Effector CD8-positive, alpha-beta T cell (primary cell): ENCODE measurements around the gene FKBP7.
"Not testable (repeated sequence)": the region's sequence is repeated elsewhere in the genome, so short reads cannot be mapped to it uniquely, and the experiment has no call there.

Experiments
- DNase-seq: peaks from one replicate; lab custom pipeline; 2025; lab: John Stamatoyannopoulos, UW

The FKBP7 gene

DNA sequence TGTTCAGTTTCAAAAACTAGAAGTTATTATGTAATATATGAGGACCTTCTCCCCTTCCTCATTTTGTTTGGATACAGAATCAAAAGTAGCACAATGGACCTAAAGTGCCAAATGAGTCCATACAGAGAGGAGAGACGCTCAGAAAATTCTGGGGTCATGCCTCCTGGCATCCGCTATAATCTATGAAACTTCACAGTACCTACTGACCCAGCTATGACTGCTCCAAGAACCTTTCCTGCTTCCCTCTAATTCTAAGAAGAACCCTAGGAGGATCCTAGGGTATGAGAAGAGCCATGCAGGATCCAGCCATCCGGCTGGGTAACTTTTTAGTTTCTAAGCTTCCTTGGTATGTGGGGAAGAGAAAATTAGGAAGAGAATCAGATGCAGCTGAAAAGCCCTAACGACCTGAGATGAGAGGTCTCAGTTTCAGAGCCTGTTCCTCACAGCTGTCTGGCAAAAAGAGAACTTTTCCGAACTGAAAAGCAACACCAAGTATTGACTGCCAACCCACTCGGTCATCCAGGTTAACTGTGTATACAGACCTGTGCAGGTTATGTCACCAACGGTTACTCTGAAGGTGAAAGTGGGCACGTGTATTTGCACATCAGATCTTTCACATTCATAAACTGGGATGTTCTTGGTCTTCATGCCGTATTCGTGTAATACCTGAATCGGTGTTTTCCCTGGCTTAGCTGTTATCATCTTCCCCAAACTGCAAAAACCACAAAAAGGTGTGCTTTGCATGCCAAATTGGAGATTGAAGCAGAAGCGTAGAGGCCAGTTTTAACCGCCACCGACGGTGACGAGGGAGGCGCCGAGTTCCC is 28.5 kb downstream of the FKBP7 start:
- no peak for DNase-seq

DNA sequence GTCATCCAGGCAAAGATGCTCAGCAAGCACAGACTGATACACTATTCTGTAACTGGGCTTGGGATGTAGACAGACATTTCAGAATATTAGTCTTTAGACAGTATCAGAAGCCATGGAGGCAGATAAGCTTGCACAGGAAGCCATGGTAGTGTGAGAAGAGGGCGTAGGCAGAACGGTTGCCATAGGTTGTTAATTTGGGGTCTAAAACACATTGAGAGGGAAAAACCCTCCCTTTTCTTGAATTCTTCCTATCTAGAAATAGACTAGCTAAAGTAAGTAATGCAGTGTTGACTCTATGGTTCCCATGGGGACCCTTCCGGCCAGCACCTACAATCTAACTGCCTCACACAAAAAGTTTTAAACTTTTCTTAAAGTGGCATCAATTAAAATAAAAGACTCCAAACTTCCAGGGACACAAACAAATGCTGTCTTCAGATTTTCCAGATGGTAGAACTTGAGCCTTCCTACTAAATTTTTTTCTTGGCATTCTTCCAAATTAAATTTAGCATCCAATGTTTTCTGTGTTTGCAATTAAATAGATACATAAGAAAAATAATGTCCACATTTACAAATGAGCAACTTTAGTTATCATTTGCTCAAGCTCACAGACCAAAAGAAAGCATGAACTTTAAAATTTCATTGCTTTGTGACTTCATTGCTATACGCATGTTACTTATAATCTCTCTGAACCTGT is 29.3 kb downstream of the FKBP7 start:
- no peak for DNase-seq

DNA sequence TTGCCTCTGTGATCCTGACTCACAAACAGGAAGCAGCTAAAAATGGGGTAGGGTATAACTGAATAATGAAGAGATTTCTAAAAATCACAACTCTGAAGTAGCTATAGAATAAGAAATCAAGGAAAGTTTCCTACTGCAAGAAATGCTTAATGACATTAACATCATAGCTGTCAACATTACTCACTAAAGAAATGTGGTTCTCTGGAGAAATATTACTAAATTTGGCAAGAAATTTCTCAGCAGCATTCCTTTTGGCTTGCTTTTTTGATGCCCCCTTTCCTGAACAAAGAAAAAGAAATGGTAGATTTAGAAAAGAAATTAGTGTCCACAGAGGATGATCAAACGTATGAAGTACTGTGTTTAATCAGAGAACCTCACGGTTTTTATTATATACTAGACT is 37.0 kb downstream of the FKBP7 start:
- DNase-seq, result no peak

DNA sequence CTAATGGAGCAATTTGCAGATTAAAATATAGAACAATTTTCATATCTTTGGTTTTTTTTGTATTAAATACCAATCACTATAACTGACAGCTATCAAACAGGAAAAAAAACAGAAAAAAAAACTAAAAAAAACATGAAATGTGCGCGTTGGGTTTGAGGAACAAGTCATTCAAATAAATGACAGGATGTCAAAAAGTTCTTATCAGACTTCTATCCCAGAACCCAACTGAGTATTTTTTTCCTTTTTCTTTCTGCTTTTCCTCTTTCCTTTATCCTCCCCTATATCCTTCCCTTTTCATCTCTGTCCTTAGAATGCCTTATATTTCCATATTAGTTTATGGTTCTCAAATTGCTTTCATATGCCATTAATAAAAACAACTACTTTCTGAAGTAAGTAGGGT is 41.7 kb downstream of the FKBP7 start:
- DNase-seq, result no peak

DNA sequence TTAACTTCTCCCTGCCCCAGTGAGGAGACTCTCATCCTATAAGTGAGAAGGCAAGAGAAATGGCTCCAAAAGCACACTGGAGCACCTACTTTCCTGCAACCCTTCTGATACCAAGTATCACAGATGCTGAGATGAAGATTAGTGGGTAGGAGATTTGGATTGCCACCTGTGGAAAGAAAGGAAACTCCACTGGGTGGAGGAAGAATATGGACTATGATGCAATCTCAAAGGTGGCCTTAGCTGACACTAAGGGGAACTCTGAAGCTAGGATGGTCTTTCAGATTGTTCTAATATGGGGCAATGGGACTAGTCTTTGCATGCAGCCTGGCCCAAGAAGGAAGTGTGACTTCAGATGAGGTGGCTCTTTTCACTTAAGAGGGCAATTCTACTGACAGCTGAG is 49.1 kb downstream of the FKBP7 start:
- DNase-seq, result no peak

DNA sequence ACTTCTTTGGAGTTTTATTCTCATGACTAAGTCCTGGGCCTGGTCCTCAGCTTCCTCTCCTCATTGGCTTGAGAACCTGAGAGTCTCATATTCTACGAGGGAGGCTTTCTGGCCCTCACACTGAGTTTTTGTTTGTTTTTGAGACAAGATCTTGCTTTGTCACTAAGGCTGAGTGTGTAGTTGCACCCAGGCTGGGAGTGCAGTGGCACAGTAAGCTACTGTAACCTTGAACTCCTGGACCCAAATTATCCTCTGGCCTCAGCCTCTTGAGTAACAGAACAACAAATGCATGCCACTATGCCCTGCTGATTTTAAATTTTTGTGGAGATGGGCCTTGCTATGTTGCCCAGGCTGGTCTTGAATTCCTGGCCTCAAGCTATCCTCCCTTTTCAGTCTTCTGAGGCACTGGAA is 50.0 kb downstream of the FKBP7 start:
- DNase-seq, result no peak

DNA sequence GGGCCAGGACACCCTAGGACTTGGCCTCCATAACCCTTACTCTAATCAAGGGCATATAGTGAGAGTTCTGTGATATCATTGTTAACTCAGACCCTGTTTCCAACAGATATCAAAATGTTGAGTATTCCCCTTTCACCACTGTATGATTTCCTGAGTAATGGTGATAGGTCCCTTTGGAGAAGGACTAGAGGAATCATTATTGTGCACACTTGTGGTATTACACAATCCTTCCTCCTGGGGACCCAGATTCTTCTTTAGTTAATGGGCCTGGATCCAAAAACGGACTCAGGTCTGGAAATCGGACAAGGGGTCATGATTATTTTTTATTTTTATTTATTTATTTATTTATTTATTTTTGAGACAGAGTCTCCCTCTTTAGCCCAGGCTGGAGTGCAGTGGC is 50.9 kb downstream of the FKBP7 start:
- no peak for DNase-seq

DNA sequence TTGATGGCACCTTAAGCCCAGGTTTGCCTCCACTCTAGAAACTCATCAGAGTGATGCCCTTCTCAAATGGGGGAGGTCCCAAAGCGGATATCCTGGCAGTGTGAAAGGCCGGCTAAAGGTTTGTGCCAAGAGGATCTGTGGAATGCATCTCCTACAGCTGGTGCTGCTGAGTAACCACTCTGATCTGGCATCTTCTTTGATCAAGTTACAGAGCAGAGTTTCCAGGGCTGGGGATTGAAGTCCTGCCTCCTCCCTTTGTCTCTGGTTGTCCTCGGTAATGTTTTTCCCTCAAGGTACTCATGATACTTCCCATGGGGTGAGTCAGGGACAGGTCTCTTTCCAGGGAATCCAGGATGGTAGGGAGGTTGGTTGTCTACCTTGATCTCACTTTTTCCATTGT is 52.0 kb downstream of the FKBP7 start:
- no peak for DNase-seq

DNA sequence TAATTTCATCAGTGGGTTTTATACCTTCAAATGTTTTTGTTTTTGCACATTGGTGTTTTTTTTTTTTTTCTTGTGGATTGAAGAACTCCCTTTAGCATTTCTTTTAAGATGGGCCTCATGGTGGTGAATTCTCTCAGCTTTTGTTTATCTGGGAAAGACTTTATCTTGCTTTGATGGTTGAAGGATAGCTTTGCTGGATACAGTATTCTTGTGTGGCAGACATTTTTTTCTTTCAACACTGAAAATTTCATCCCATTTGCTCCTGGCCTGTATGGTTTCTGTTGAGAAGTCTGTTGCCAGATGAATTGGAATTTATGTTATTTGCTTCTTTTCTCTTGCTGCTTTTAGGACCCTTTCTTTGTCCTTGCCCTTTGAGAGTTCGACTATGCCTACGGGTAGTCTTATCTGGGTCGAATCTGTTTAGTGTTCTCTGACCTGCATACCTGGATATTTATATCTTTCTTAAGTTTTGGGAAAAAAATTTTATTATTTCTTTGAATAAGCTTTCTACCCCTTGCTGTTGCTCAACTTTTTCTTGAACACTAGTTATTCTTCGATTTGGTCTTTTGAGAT is 53.1 kb downstream of the FKBP7 start:
- no peak for DNase-seq

DNA sequence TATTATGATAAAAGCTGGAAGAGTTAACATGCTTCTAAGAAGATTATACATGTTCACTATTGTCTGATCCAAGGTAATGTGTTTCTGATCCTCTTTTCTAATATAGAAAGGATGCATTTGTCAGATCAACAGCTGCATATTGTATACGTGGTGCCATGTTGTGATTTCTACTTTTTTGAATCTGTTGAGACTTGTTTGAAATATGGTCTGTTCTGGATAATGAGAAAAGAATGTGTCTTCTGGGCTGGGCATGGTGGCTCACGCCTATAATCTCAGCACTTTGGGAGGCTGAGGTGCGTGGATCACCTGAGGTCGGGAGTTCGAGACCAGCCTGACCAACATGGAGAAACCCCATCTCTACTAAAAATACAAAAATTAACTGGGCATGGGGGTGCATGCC is 54.7 kb downstream of the FKBP7 start:
- not testable (repeated sequence) for DNase-seq

DNA sequence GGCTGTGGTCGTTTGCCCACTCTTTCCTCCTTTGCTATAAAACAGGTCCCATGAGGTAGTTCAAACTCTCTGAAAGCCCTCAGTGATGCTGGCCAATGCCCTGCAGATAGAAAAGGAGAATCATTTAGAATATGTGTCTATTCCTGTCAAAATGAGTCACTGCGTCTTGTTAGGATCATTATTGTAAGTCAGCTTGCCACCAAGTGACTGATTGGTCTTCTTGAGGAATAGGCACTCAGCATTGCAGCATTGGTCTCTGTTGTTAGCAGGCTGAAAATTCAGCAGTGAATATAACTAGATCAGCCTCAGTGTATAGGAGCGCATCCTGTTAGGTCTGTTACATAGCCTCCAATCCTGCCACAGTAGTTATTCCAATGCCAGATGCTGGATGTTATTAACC is 56.3 kb downstream of the FKBP7 start:
- DNase-seq, result no peak

DNA sequence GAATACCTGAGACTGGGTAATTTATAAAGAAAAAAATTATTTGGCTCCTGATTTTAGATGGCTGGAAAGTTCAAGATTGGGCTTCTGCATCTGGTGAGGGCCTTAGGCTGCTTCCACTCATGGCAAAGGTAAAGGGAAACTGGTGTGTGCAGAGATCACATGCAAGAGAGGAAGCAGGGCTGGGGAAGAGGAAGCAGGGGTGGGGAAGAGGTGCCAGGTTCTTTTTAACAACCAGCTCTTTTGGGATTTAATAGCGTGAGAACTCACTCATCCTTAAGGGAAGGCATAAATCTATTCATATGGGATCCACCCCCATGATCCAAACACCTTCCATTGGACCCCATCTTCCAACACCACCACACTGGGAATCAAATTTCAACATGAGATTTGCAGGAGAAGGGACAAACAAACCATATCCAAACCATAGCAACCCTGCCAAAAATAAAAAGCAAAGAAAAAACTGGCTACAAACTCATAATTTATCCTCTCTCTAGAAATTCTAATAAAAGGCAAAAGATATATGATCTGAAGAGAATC is 57.9 kb downstream of the FKBP7 start:
- no peak for DNase-seq

DNA sequence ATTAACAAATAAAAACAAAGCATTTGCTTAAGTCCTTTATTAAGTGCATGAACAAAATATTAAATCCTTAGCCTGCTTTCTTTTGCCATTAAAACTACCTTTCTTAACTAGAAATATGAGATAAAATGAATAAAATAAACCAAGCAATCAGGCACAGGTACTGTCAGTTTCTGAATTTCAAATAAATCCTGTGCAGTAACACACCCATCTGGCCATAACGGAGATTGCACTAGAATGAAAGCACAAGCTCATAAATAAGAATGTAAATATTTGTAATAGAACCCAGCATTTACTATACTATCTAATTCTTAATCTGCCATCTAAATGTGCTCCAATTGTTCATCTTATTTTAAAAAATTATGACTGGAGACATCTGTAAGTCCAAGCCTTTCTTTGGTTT is 59.3 kb downstream of the FKBP7 start:
- DNase-seq, result no peak

DNA sequence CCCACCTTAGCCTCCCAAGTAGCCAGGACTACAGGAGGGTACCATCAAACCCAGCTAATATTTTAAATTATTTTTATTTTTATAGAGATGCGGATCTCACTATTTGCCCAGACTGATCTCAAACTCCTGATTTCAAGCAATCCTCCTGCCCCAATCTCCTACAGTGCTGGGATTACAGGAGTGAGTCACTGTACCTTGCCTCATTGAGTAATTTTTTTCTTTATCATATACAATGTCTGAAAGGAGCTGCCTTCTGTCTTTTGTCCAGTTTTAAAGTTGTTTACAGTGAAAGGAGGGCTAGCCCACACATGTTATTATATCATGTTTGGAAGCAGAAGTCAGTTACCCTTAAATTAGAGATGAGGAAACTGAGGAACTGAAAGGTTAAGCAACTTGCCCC is 60.0 kb downstream of the FKBP7 start:
- DNase-seq, result no peak

DNA sequence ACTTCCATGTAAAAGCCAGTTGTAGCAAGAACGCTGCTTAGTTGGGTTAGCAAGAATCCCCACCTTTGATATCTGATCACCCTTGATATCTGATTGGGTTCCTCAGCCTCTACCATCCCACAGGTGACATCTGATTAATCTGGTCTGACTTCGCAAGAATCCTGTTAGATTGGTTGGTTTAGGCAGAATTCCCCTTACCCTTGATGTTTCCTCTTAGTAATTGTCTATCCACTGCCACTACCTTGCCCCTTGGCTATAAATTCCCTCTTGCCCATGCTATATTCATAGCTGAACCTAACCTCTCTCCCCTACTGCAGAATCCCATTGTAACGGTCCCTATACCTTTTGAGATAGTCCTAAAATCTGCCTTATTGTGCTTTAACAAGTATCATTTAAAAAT is 60.5 kb downstream of the FKBP7 start:
- no peak for DNase-seq

DNA sequence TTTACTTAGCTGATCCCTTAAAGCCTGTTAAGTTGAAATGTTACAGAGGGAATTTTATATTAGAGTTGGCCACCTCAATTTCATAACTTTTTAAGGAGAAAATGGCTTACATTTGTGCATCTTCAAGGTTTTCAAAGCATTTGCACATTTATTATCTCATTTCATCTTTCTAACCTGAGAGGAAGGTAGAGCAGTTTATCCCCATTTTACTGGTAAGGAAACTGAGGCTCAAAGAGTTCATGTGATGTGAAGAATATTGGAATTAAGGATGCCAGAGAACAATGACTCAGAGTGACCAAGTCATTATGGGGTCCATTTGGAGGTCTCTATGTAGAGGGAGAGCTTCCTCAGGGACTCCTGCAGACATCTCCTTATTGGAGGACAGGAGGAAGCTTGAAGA is 62.4 kb downstream of the FKBP7 start:
- DNase-seq, result no peak

DNA sequence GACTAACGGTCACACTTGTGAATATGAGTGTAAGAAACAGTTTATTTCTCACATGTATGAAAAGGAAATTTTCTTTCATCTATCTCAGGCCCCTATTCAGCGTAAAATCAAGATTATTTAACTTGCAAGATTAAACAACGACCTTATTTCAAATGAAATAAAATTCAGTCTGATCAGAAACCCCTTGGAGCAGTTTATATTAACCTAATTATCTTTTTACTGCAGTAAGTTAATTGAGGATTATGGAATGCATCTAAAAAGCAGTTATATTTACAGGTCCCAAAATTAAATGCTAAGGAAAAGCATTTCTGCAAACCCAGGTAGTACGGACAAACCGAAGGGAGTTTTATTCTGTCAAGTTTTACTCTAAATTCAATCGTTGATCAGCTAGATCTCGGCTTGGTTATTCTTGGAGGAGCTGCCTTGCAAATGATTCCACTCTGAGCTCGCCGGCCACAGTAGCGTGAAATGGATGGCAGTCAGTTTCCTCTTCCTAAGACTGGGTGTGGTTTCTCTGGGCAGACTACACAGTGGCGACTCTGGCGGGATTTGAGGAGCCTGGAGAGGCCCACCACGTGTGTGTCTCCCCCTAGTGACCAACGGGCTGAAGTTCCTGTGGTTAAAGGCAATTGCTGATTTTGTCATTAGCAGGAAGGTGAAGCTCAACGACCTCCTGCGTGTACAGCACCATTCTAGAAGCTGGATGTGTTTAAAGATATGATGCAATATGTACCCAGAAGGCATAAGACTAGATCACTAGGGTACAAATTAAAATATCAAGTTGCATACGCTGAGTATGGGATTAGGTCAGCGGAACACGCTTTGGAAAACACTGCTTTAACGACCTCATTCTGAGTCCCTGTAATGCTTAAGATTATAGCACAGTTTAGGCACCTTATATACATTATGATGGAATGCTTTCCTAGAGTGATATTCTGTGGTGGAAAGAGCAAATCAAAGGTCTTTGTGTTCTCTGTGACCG is 63.8 kb downstream of the FKBP7 start:
- peak; percentile 55 for DNase-seq
